GM23338 (cell line): Measurements from ENCODE around the gene ADAMTS14. TPM values are rescaled to one million over a fixed set of nuclear protein-coding genes. Genes with fewer than 3 reads are reported as not detected.

ENCODE experiments used
- CREB1 ChIP-seq: fragments of 250-450 bp; sonication (Bioruptor Pico); IDR thresholded peaks from 2 replicates; pipeline ENCODE4 v1.5.0; 2020; ENCODE audit warnings: low read depth, mild to moderate bottlenecking, moderate library complexity
- JUNB ChIP-seq: IDR thresholded peaks from one replicate; pipeline ENCODE4 v1.6.1; 2016; ENCODE audit warnings: antibody characterized with exemption; ENCODE audit not compliant: unreplicated experiment
- NANOG ChIP-seq: IDR thresholded peaks from 2 replicates; pipeline ENCODE4 v1.6.1; 2016; ENCODE audit warnings: antibody characterized with exemption, borderline replicate concordance
- ZNF114 ChIP-seq: fragments of 250-450 bp; sonication (Bioruptor Pico); IDR thresholded peaks from 2 replicates; pipeline ENCODE4 v1.5.0; 2020; ENCODE audit warnings: mild to moderate bottlenecking, moderate library complexity
- ZNF331 ChIP-seq: fragments of 250-450 bp; sonication (Bioruptor Pico); IDR thresholded peaks from 2 replicates; pipeline ENCODE4 v1.5.0; 2020; ENCODE audit warnings: low read depth, mild to moderate bottlenecking, moderate library complexity
- polyA plus RNA-seq: library from polyadenylated mRNA; unstranded; fragments of >200 nt; fragmentation: Nextera tagmentation; extraction: Ambion mirVana; gene quantifications from 2 replicates; pipeline ENCODE4 v1.2.1, GENCODE V29; 2016
- total RNA-seq: library from RNA; depleted of rRNA; stranded (reverse); fragments of >200 nt; shearing (Covaris generic); gene quantifications from 2 replicates; pipeline ENCODE4 v1.2.3, GENCODE V29; 2014
- TF ChIP-seq, protein P1 (sequence below): fragments of 250-450 bp; sonication (Bioruptor Pico); IDR thresholded peaks from 2 replicates; pipeline ENCODE4 v1.5.0; 2020; ENCODE audit warnings: mild to moderate bottlenecking, moderate library complexity
- TF ChIP-seq, protein P2 (sequence below): IDR thresholded peaks from 2 replicates; pipeline ENCODE4 v1.6.1; 2016; ENCODE audit warnings: antibody characterized with exemption

ADAMTS14 gene
- total and polyA plus RNA-seq, 2 experiments from 2014 or later: 1.9 to 2.1 TPM

DNA sequence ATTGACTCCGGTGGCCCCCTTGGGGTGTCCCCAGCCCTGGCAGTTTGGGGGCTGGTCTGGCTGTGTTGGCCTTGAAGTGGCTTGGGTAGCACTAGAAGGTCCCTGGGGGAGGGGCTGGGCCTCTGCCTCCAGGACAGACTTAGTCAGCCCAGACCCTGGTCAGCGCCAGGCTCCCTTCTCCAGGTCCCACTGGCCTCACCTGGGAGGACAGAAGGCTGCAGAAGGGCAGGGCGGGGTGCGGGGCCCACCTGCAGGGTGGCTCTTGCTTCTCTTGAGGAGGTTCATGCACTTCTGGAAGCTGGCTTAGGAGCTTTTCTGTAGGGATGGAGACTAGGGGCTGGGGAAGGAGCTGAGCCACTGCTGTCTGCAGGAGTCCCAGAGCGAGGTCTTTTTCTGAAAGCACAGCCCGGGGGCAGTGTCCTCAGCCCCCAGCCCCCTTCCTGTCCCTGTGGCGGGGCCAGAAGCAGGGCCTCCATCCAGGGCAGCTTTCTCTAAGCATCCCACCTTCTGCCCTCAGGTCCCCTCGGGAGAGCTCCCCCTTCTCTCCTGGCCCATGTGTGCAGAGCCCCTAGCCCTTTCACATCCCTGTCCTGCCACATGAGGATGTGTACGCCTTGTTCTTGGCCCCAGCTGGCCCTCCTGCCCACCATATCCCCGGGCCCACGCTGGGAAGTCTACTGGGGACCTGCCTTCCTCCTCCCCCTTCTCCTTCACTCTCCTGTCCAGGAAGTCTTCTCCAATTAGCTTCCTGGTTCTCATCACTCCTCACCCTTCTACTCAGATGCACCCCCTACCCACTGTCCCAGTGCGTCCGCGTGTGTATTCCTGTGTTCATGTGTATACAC, 101.9 kb downstream of the ADAMTS14 start (continued):
- TF ChIP-seq, protein P1, sequence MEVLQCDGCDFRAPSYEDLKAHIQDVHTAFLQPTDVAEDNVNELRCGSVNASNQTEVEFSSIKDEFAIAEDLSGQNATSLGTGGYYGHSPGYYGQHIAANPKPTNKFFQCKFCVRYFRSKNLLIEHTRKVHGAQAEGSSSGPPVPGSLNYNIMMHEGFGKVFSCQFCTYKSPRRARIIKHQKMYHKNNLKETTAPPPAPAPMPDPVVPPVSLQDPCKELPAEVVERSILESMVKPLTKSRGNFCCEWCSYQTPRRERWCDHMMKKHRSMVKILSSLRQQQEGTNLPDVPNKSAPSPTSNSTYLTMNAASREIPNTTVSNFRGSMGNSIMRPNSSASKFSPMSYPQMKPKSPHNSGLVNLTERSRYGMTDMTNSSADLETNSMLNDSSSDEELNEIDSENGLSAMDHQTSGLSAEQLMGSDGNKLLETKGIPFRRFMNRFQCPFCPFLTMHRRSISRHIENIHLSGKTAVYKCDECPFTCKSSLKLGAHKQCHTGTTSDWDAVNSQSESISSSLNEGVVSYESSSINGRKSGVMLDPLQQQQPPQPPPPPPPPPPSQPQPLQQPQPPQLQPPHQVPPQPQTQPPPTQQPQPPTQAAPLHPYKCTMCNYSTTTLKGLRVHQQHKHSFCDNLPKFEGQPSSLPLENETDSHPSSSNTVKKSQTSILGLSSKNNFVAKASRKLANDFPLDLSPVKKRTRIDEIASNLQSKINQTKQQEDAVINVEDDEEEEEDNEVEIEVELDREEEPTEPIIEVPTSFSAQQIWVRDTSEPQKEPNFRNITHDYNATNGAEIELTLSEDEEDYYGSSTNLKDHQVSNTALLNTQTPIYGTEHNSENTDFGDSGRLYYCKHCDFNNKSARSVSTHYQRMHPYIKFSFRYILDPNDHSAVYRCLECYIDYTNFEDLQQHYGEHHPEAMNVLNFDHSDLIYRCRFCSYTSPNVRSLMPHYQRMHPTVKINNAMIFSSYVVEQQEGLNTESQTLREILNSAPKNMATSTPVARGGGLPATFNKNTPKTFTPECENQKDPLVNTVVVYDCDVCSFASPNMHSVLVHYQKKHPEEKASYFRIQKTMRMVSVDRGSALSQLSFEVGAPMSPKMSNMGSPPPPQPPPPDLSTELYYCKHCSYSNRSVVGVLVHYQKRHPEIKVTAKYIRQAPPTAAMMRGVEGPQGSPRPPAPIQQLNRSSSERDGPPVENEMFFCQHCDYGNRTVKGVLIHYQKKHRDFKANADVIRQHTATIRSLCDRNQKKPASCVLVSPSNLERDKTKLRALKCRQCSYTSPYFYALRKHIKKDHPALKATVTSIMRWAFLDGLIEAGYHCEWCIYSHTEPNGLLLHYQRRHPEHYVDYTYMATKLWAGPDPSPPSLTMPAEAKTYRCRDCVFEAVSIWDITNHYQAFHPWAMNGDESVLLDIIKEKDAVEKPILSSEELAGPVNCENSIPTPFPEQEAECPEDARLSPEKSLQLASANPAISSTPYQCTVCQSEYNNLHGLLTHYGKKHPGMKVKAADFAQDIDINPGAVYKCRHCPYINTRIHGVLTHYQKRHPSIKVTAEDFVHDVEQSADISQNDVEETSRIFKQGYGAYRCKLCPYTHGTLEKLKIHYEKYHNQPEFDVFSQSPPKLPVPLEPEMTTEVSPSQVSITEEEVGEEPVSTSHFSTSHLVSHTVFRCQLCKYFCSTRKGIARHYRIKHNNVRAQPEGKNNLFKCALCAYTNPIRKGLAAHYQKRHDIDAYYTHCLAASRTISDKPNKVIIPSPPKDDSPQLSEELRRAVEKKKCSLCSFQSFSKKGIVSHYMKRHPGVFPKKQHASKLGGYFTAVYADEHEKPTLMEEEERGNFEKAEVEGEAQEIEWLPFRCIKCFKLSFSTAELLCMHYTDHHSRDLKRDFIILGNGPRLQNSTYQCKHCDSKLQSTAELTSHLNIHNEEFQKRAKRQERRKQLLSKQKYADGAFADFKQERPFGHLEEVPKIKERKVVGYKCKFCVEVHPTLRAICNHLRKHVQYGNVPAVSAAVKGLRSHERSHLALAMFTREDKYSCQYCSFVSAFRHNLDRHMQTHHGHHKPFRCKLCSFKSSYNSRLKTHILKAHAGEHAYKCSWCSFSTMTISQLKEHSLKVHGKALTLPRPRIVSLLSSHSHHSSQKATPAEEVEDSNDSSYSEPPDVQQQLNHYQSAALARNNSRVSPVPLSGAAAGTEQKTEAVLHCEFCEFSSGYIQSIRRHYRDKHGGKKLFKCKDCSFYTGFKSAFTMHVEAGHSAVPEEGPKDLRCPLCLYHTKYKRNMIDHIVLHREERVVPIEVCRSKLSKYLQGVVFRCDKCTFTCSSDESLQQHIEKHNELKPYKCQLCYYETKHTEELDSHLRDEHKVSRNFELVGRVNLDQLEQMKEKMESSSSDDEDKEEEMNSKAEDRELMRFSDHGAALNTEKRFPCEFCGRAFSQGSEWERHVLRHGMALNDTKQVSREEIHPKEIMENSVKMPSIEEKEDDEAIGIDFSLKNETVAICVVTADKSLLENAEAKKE (CRISPR knock-in tag): no peak
- TF ChIP-seq JUNB (no peak), NANOG (no peak), ZNF114 (CRISPR knock-in tag) (no peak), CREB1 (CRISPR knock-in tag) (no peak), ZNF331 (CRISPR knock-in tag) (no peak)
- TF ChIP-seq, protein P2, sequence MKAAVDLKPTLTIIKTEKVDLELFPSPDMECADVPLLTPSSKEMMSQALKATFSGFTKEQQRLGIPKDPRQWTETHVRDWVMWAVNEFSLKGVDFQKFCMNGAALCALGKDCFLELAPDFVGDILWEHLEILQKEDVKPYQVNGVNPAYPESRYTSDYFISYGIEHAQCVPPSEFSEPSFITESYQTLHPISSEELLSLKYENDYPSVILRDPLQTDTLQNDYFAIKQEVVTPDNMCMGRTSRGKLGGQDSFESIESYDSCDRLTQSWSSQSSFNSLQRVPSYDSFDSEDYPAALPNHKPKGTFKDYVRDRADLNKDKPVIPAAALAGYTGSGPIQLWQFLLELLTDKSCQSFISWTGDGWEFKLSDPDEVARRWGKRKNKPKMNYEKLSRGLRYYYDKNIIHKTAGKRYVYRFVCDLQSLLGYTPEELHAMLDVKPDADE: no peak
